Osteoblast (primary cell): ENCODE results near the gene ITSN2. TPM values are rescaled to one million over a fixed set of nuclear protein-coding genes. Genes with fewer than 3 reads are reported as not detected.
"Not testable (repeated sequence)": the region's sequence is repeated elsewhere in the genome, so short reads cannot be mapped to it uniquely, and the experiment has no call there.

Experiments used
- DNase-seq: peaks from one replicate; pipeline ENCODE4 v3.0.0; 2011; ENCODE audit warnings: low spot score, mixed read lengths; ENCODE audit not compliant: insufficient read length; ENCODE audit errors: missing footprints
- H2AFZ ChIP-seq: 2 replicates; pipeline ENCODE4 v1.6.0; 2011; ENCODE audit warnings: mild to moderate bottlenecking, low read length
- H3K27ac ChIP-seq: 2 replicates; pipeline ENCODE4 v1.5.1; 2011; ENCODE audit warnings: mild to moderate bottlenecking, low read depth, low read length, moderate library complexity
- H3K27me3 ChIP-seq: 2 replicates; pipeline ENCODE4 v1.6.0; 2012; ENCODE audit warnings: mild to moderate bottlenecking, control low read depth, inconsistent platforms, low read length, moderate library complexity; ENCODE audit not compliant: insufficient read depth
- H3K36me3 ChIP-seq: 2 replicates; pipeline ENCODE4 v1.5.1; 2011; ENCODE audit warnings: mild to moderate bottlenecking, low read length, control low read depth, moderate library complexity; ENCODE audit not compliant: insufficient read depth
- H3K4me1 ChIP-seq: 2 replicates; pipeline ENCODE4 v1.5.1; 2011; ENCODE audit warnings: mild to moderate bottlenecking, low read length, control low read depth, moderate library complexity; ENCODE audit not compliant: insufficient read depth
- H3K4me2 ChIP-seq: 2 replicates; pipeline ENCODE4 v1.6.0; 2011; ENCODE audit warnings: mild to moderate bottlenecking, low read length; ENCODE audit not compliant: insufficient read depth
- H3K4me3 ChIP-seq: fragments of 200-600 bp; sonication (generic); 3 replicates; pipeline ENCODE4 v1.5.1; 2012; ENCODE audit warnings: mild to moderate bottlenecking, low read length, inconsistent platforms; ENCODE audit not compliant: insufficient read depth
- H3K79me2 ChIP-seq: 2 replicates; pipeline ENCODE4 v1.6.0; 2012; ENCODE audit warnings: mild to moderate bottlenecking, low read length, control low read depth, inconsistent platforms; ENCODE audit not compliant: insufficient read depth
- H3K9me3 ChIP-seq: 2 replicates; pipeline ENCODE4 v1.5.1; 2011; ENCODE audit warnings: low read depth, low read length, control low read depth
- H4K20me1 ChIP-seq: 2 replicates; pipeline ENCODE4 v1.6.0; 2012; ENCODE audit warnings: mild to moderate bottlenecking, low read length, control low read depth; ENCODE audit not compliant: insufficient read depth
- CTCF ChIP-seq: IDR thresholded peaks from 2 replicates; pipeline ENCODE4 v1.5.1; 2011; ENCODE audit warnings: mild to moderate bottlenecking, low read depth, low read length, moderate library complexity; ENCODE audit errors: extremely low read depth
- total RNA-seq: library from RNA; depleted of rRNA; stranded (reverse); fragments of >200 nt; gene quantifications from 2 replicates; pipeline ENCODE4 v1.2.3, GENCODE V29; 2012

The ITSN2 gene
- total RNA-seq, 1 donor = 33.7 TPM

- Histone ChIP-seq H3K27me3 (no peaks in the 10 kb centered on the region), H3K4me1 (peaks cover 6% of the 10 kb centered on the region), H3K79me2 (peaks cover 53% of the 10 kb centered on the region), H3K4me2 (no peak overlapping the region), H3K9me3 (no peaks in the 10 kb centered on the region), H3K27ac (no peak overlapping the region), H4K20me1 (peaks cover 28% of the 10 kb centered on the region), H3K4me3 (no peak overlapping the region), H2AFZ (no peak overlapping the region), H3K36me3 (no peaks in the 10 kb centered on the region)
- TF ChIP-seq CTCF = no peak
- DNase-seq = no peak
Observed at GRCh38 chr2:24339856-24340262, 20.5 kb downstream of the ITSN2 start.

GRCh38 chr2:24339098-24339497, 21.2 kb downstream of the ITSN2 start:
- H2AFZ ChIP-seq, DNase-seq, H3K27ac ChIP-seq, H3K9me3 ChIP-seq, H3K4me3 ChIP-seq, H3K36me3 ChIP-seq, H3K4me2 ChIP-seq, H3K27me3 ChIP-seq: not testable (repeated sequence)
- Histone ChIP-seq H3K79me2 (peaks cover 47% of the 10 kb centered on the region), H3K4me1 (peaks cover 10% of the 10 kb centered on the region), H4K20me1 (peaks cover 26% of the 10 kb centered on the region)

GRCh38 chr2:24337890-24338289, 22.4 kb downstream of the ITSN2 start:
- no peak overlapping the region for H2AFZ ChIP-seq
- H3K79me2 ChIP-seq = peaks cover 46% of the 10 kb centered on the region
- H3K4me1 ChIP-seq = peaks cover 10% of the 10 kb centered on the region
- H3K4me2 ChIP-seq = no peak overlapping the region
- no peak overlapping the region for H3K27ac ChIP-seq
- DNase-seq = no peak
- H3K4me3 ChIP-seq = no peak overlapping the region
- TF ChIP-seq CTCF = no peak
- no peaks in the 10 kb centered on the region for H3K27me3 ChIP-seq
- H4K20me1 ChIP-seq = peaks cover 25% of the 10 kb centered on the region
- H3K36me3 ChIP-seq = no peaks in the 10 kb centered on the region
- H3K9me3 ChIP-seq = no peaks in the 10 kb centered on the region

- Histone ChIP-seq H3K27me3 (no peaks in the 10 kb centered on the region), H3K27ac (no peak overlapping the region), H3K4me1 (peaks cover 4% of the 10 kb centered on the region), H3K36me3 (no peaks in the 10 kb centered on the region), H3K79me2 (peaks cover 49% of the 10 kb centered on the region), H2AFZ (no peak overlapping the region), H3K9me3 (no peaks in the 10 kb centered on the region), H3K4me3 (no peak overlapping the region), H4K20me1 (peaks cover 22% of the 10 kb centered on the region), H3K4me2 (no peak overlapping the region)
- TF ChIP-seq CTCF = no peak
- no peak for DNase-seq
Observed at GRCh38 chr2:24336811-24337210, 23.5 kb downstream of the ITSN2 start.
